Measurements from ENCODE around the gene TXNL4B. TPM values are rescaled to one million over a fixed set of nuclear protein-coding genes. Genes with fewer than 3 reads are reported as not detected.
"Not testable (repeated sequence)": the region's sequence is repeated elsewhere in the genome, so short reads cannot be mapped to it uniquely, and the experiment has no call there.

Gene TXNL4B
- total RNA-seq, 1 donor, result 8.6 TPM

- TF ChIP-seq CTCF (IDR thresholded peaks at IDR 0.05; ENCODE audit: insufficient read depth, low read depth, low read length), result no peak
- no peak for DNase-seq (ENCODE audit: low read depth)
- H3K4me3 ChIP-seq (ENCODE audit: low read depth, low read length), result no peak overlapping the region
Observed at GRCh38 chr16:72083778-72084404, 9.5 kb downstream of the TXNL4B start.

GRCh38 chr16:72076991-72077706 is 16.3 kb downstream of the TXNL4B start:
- not testable (repeated sequence) for DNase-seq (ENCODE audit: low read depth)

GRCh38 chr16:72075067-72075466 is 18.4 kb downstream of the TXNL4B start:
- DNase-seq (ENCODE audit: low read depth), result not testable (repeated sequence)

More at GRCh38 chr16:72076991-72077706, 16.3 kb downstream of the TXNL4B start:
- not testable (repeated sequence) for H3K4me3 ChIP-seq (ENCODE audit: low read depth, low read length)

GRCh38 chr16:72073560-72074230 is 19.7 kb downstream of the TXNL4B start:
- H3K4me3 ChIP-seq (ENCODE audit: low read depth, low read length), result no peak overlapping the region
- no peak for TF ChIP-seq CTCF (IDR thresholded peaks at IDR 0.05; ENCODE audit: insufficient read depth, low read depth, low read length)
- DNase-seq (ENCODE audit: low read depth), result no peak

More at GRCh38 chr16:72075067-72075466, 18.4 kb downstream of the TXNL4B start:
- H3K4me3 ChIP-seq (ENCODE audit: low read depth, low read length), result not testable (repeated sequence)

DNA sequence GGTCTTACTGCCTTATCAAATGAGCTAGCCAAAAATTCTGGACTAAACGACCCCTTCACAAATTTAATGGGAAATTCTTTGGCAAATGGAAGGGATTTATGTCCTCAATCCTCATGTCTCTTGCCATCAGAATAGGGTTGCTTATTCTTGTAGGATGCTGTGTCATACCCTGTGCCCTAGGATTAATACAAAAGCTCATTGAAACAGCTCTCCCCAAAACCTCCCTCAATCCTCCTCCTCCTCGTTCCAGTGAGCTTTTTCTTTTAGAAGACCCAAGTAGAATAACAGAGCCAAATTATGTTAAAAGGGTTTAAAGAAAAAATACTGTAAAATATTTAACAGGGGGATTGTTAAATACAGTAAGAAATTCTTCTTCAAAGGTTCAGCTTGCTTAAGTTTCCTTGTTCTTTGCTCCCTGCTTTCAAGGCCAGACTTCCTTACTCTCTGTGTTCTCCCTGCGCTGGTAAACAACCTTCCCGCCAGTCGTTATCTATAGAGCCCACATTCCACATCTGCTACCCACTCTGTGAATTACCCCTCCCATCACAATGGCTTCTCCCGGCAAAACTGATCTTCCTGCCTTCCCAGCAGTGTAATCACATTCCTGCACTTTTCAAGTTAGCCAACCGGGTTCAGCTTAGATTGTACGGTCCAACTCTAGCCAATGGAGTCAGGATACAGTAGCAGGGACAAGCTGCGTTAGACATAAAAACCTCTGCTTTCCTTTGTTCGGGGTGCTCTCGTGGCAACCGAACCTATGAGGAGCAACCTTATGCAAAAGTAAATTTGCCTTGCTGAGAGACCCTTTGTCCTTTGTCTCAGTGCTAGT is 20.7 kb downstream of the TXNL4B start:
- no peak for TF ChIP-seq CTCF (IDR thresholded peaks at IDR 0.05; ENCODE audit: insufficient read depth, low read depth, low read length)
- peak; percentile 54 for DNase-seq (ENCODE audit: low read depth)
- no peak overlapping the region for H3K4me3 ChIP-seq (ENCODE audit: low read depth, low read length)

- H3K4me3 ChIP-seq (ENCODE audit: low read depth, low read length), result no peak overlapping the region
- no peak for DNase-seq (ENCODE audit: low read depth)
- TF ChIP-seq CTCF (IDR thresholded peaks at IDR 0.05; ENCODE audit: insufficient read depth, low read depth, low read length), result no peak
Observed at GRCh38 chr16:72068930-72069329, 24.5 kb downstream of the TXNL4B start.

DNA sequence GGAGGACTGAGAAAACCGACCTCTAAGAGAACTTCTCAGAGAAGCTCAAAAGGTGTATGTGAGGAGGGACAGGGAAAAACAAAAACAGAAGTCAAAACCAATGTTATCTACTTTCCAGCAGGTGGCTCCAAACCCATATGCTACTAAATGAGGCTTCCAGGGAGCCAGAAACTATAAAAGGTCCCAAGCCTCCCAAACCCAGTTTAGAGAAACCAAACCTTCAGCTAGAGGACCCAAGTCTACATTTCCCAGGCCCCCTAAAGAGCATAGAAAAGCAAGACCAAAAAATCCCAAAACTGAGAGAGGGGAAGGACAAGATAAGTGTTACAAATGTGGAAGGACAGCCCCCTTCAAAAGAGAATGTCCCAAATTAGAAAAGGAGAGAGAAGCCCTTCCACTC is 26.7 kb downstream of the TXNL4B start:
- no peak overlapping the region for H3K4me3 ChIP-seq (ENCODE audit: low read depth, low read length)
- peak; percentile 73 for TF ChIP-seq CTCF (IDR thresholded peaks at IDR 0.05; ENCODE audit: insufficient read depth, low read depth, low read length)
- DNase-seq (ENCODE audit: low read depth), result peak; percentile 58

Measured in fibroblast of villous mesenchyme (primary cell).